GM08714 (cell line): ENCODE results near the gene SPATA18.
"Not testable (repeated sequence)": the region's sequence is repeated elsewhere in the genome, so short reads cannot be mapped to it uniquely, and the experiment has no call there.

ENCODE experiments used
- H3K4me3 ChIP-seq: fragments of 200-500 bp; sonication (Bioruptor generic); 2 replicates; pipeline ENCODE4 v1.5.1; 2014; ENCODE audit warnings: mild to moderate bottlenecking, low read length, inconsistent platforms
- ZNF274 ChIP-seq: IDR thresholded peaks from 2 replicates; pipeline ENCODE4 v1.6.1; 2012; ENCODE audit warnings: mild to moderate bottlenecking, low read depth, low read length

Gene SPATA18

DNA sequence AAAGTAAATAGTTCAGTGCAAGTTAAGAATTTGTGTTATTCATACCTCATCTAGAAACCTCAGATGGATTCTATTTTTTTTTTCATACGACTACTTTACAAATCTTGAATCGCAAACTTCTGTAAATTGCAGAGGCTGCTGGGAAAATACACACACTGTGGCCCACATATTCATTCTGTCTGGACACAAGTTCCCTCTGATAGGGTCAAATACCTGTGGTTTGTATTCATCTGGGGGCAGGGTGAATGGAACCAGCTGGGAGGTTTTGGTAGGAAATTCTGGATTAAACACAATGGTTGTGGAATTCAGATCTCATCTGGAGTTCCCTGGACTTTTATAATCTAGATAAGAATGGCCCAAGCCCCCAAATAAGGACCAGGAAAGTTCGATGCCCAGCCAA, 56.2 kb downstream of the SPATA18 start:
- no peak overlapping the region for H3K4me3 ChIP-seq
- TF ChIP-seq ZNF274, result no peak

DNA sequence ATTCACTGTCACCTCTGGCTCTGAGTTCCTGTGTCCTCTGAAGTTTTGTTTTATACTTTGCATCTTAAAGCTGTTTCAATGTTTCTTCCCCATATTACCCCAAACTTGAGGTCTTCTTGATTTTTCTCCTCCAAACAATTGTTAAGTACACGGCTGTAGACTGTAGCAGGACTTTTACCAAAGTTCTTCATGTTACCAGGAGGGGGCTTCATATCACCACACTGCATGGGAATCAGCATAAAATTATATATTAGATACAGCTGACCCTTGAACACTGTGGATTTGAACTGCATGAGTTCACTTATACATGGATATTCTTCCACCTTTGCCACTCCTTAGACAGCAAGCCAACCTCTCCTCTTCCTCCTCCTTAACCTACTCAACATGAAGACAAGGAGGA, 56.6 kb downstream of the SPATA18 start:
- H3K4me3 ChIP-seq, result no peak overlapping the region
- no peak for TF ChIP-seq ZNF274

- no peak overlapping the region for H3K4me3 ChIP-seq
- no peak for TF ChIP-seq ZNF274
These were observed 59.1 kb downstream of the SPATA18 start for GRCh38 chr4:52110171-52110570.

GRCh38 chr4:52111995-52112394, 60.9 kb downstream of the SPATA18 start:
- no peak overlapping the region for H3K4me3 ChIP-seq
- no peak for TF ChIP-seq ZNF274

GRCh38 chr4:52112411-52112810, 61.3 kb downstream of the SPATA18 start:
- no peak for TF ChIP-seq ZNF274

DNA sequence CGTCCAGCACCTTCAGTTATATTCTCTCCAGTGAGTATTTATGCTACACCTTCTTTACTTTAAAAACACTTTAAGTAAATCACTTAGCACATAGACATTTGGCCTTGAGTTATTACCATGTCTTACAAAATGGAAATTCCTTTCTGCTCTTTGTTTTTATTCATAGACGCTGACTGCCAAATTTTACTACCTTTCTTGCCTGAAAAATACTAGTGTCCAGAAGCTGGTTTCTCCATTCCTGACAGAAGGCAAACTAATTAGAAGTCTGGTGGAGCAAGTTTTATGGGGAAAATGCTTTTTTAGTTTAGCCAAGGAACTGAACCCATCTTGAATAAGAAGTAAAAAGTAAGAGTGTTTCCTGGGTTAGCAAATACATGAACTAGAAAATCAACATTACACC, 65.5 kb downstream of the SPATA18 start:
- H3K4me3 ChIP-seq, result no peak overlapping the region
- no peak for TF ChIP-seq ZNF274

More at GRCh38 chr4:52112411-52112810, 61.3 kb downstream of the SPATA18 start:
- H3K4me3 ChIP-seq, result no peak overlapping the region

- TF ChIP-seq ZNF274, result no peak
- no peak overlapping the region for H3K4me3 ChIP-seq
These were observed 75.1 kb downstream of the SPATA18 start for GRCh38 chr4:52126226-52126625.

DNA sequence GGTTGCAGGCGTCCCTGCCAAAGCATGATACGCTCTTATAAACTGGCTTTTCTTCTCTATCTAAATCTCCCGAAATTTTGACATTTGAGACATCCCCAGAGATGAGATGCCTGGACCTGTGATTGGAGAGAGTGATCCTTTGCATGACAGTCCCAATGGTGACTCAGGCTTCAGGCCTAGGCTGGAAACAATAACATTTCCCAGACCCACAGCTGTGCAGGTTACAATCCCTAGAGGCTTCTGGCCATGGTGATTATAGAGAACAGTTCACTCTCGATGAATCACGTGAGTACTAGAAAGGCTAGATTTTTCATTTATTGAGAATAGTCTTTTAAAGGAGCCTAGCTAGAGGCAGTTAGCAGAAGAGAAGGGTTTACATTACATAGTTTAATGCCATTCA, 75.9 kb downstream of the SPATA18 start:
- no peak overlapping the region for H3K4me3 ChIP-seq

DNA sequence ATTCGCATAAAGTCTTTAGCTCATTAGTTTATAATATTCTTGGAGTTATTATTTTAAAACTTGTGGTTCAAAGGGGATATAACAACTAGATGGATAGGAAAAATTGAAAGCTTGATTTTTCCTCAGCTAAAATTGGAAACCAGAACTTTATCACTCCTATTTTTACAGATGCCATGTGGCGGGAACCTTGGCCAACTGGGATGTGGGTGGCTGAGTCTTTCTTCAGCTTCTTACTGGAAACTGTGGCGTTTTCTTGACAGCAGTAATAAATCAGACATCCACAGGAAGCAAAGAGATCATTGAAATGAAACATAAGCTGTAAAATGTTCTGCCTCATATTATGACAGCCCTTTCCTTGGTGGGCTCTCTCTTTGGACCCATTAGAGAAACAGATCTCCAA, 84.1 kb downstream of the SPATA18 start:
- H3K4me3 ChIP-seq, result no peak overlapping the region
- no peak for TF ChIP-seq ZNF274

More for the DNA sequence above, 75.9 kb downstream of the SPATA18 start:
- no peak for TF ChIP-seq ZNF274

DNA sequence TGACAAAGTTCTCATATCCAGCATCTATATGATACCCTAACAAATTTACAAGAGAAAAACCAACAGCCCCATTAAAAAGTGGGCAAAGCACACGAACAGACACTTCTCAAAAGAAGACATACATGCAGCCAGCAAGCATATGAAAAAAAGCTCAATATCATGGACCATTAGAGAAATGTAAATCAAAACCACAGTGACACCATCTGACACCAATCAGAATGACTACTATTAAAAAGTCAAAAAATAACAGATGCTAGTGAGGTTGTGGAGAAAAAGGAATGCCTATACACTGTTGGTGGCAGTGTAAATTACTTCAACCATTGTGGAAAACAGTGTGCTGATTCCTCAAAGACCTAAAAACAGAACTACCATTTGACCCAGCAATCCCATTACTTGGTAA, 86.0 kb downstream of the SPATA18 start:
- H3K4me3 ChIP-seq, result not testable (repeated sequence)

DNA sequence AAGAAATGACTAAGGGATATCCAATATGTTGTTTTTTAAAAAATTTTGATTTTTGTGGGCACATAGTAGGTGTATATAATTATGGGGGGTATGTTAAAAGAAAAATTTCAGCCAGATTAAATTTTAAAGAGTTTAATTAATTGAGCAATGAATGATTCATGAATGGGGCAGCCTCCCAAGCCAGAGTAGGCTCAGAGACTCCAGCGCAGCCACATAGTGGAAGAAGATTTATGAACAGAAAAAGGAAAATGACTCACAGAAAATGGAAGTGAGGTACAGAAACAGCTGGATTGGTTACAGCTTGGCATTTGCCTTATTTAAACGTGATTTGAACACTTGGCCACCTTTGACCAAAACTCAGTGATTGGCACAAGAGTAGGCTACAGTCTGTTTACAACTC, 91.7 kb downstream of the SPATA18 start:
- TF ChIP-seq ZNF274, result no peak
- no peak overlapping the region for H3K4me3 ChIP-seq

DNA sequence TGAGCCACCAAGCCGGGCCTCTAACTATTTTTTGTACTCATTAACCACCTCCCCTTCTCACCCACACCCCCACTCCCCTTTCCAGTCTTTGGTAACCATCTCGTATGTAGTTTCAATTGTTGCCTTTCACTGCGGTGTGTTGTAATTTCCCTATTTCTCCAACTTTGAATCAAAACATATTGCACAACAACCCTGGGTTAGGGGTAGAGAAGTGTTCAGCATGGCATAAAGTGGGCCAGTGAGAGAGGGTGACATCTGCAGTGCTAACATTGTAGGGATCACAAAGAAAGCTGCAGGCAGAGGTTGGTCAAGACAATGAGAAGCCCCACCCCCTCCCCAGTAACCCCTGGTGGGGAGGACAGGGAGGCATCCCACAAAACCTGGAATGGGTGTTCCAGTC, 92.7 kb downstream of the SPATA18 start:
- no peak overlapping the region for H3K4me3 ChIP-seq
- no peak for TF ChIP-seq ZNF274

DNA sequence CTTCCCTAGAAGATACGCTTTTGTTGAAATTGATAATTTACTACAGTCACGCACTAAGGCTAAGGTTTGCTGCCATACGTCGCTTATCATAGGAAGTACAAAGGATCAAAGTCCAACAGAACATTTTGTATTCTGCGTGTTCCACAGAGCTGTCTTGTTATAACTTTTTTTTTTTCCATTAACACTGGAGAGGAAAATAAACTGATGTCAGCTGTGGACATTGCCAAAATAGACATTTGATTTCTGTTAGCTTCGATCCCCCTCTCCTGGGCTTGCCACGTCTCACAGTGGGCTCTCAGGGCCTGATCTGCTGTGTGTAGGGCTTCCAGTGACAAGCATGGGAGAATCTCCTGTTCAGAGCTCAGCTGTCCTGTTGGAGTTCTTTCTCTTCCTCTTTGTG, 93.3 kb downstream of the SPATA18 start:
- TF ChIP-seq ZNF274, result no peak
- no peak overlapping the region for H3K4me3 ChIP-seq
